OCI-LY3 (cell line): Measurements from ENCODE around the gene FAM3A.

Experiments
- EZH2phosphoT487 ChIP-seq: fragments of 200-600 bp; shearing (Covaris generic); IDR thresholded peaks from 2 replicates; pipeline ENCODE4 v1.6.1; 2018; ENCODE audit warnings: antibody characterized with exemption, mixed run types, low read depth
- TF ChIP-seq, protein P1 (sequence below): fragments of 200-600, 300-600 bp; sonication (generic); IDR thresholded peaks from 2 replicates; pipeline ENCODE4 v1.5.1; 2014; ENCODE audit warnings: antibody characterized with exemption, low read length, low read depth

DNA sequence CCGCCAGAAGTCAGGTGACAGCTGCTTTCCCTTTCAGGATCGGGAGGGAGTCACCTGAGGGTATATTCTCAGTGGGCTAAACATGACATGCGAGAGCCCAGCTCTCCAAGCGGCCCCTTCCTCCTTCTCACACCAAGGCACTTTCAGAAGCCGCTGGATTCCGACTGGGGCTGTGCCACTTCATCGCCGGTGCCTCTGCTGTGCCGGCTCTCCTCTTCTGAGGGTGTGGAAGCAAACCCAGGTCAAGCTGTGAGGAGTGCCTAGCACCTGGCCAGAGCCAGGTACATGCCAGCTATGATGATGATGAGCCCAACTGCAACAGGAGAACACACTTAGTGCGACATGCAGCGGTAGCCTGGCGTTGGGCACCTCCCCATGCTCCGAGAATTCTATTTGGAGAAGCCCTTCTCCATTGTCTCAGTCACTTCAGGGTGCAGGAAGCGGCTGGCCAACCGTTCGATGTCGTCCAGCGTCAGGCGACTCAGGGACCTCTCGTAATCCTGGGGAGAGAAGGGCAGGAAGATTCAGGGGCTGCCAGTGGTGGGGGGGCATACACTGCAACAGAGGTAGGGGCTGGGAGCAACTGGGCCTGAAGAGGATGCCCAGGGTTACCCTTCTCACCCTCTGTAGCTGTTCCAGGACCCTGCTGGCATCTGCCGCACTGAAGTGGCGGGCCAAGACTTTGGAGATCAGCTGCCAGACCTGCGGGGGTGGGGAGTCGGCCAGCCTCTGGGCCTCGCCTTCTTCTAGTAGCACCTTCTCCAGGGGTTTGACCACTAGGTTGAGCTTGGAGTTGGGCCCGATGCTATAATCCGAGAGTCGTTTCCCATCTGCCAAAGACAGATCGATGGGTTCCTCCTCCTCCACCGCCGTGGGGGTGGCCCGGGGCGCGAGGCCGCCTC lies 30.6 kb downstream of the FAM3A start:
- TF ChIP-seq, protein P1, sequence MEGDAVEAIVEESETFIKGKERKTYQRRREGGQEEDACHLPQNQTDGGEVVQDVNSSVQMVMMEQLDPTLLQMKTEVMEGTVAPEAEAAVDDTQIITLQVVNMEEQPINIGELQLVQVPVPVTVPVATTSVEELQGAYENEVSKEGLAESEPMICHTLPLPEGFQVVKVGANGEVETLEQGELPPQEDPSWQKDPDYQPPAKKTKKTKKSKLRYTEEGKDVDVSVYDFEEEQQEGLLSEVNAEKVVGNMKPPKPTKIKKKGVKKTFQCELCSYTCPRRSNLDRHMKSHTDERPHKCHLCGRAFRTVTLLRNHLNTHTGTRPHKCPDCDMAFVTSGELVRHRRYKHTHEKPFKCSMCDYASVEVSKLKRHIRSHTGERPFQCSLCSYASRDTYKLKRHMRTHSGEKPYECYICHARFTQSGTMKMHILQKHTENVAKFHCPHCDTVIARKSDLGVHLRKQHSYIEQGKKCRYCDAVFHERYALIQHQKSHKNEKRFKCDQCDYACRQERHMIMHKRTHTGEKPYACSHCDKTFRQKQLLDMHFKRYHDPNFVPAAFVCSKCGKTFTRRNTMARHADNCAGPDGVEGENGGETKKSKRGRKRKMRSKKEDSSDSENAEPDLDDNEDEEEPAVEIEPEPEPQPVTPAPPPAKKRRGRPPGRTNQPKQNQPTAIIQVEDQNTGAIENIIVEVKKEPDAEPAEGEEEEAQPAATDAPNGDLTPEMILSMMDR = no peak
- no peak for TF ChIP-seq EZH2phosphoT487
